Activated T-cell treated with anti-CD3 and anti-CD28 coated beads, Interleukin-2, amount 50 U/mL, for 4 hours (primary cell): ENCODE results near the gene DLL1. TPM values are rescaled to one million over a fixed set of nuclear protein-coding genes. Genes with fewer than 3 reads are reported as not detected.

Experiments used
- ATAC-seq, 2 donors: fragments of 200-7000 bp; cut with Tn5 transposase; one replicate each; pipeline ENCODE4 v1.10.0; 2021
- DNase-seq: peaks from one replicate; pipeline ENCODE4 v3.0.0-alpha.2; 2020
- H3K27me3 Mint-ChIP-seq: one replicate; pipeline ENCODE4 v1.8.0; 2021; ENCODE audit warnings: low read depth, mixed read lengths
- H3K36me3 Mint-ChIP-seq: one replicate; pipeline ENCODE4 v1.8.0; 2022; ENCODE audit warnings: mixed read lengths; ENCODE audit not compliant: insufficient read depth
- H3K4me1 Mint-ChIP-seq: one replicate; pipeline ENCODE4 v1.8.0; 2021; ENCODE audit warnings: low read depth, mixed read lengths
- H3K4me3 Mint-ChIP-seq: one replicate; pipeline ENCODE4 v1.8.0; 2021; ENCODE audit warnings: mild to moderate bottlenecking, moderate library complexity, mixed read lengths
- H3K9me3 Mint-ChIP-seq: one replicate; pipeline ENCODE4 v1.8.0; 2021; ENCODE audit warnings: mixed read lengths
- total RNA-seq, 3 donors: library from RNA; stranded (reverse); gene quantifications; one replicate each; pipeline ENCODE4 v1.2.1, GENCODE V29; 2021

The DLL1 gene
- total RNA-seq, 3 donors from 2014 or later = 0.18 to 1.4 (median 1.0) TPM

- Mint-ChIP-seq H3K4me3 (no peak overlapping the region), H3K27me3 (peaks cover 11% of the 10 kb centered on the region), H3K36me3 (no peaks in the 10 kb centered on the region), H3K9me3 (no peaks in the 10 kb centered on the region), H3K4me1 (no peaks in the 10 kb centered on the region)
- ATAC-seq (no peak), DNase-seq (no peak)
These were observed 41.1 kb downstream of the DLL1 start for GRCh38 chr6:170249817-170250216.

GRCh38 chr6:170248861-170249600 is 41.8 kb downstream of the DLL1 start:
- ATAC-seq = no peak
- Mint-ChIP-seq H3K4me1 (no peaks in the 10 kb centered on the region), H3K4me3 (no peak overlapping the region), H3K9me3 (no peaks in the 10 kb centered on the region), H3K27me3 (peaks cover 10% of the 10 kb centered on the region), H3K36me3 (no peaks in the 10 kb centered on the region)
- no peak for DNase-seq

GRCh38 chr6:170248111-170248805 is 42.6 kb downstream of the DLL1 start:
- ATAC-seq (no peak), DNase-seq (no peak)
- Mint-ChIP-seq H3K9me3 (no peaks in the 10 kb centered on the region), H3K4me3 (no peak overlapping the region), H3K27me3 (peaks cover 10% of the 10 kb centered on the region), H3K36me3 (no peaks in the 10 kb centered on the region), H3K4me1 (no peaks in the 10 kb centered on the region)

- Mint-ChIP-seq H3K4me3 (no peak overlapping the region), H3K27me3 (peaks cover 10% of the 10 kb centered on the region), H3K36me3 (no peaks in the 10 kb centered on the region), H3K4me1 (no peaks in the 10 kb centered on the region), H3K9me3 (no peaks in the 10 kb centered on the region)
- DNase-seq (no peak), ATAC-seq (no peak)
These were observed 43.6 kb downstream of the DLL1 start for GRCh38 chr6:170247178-170247701.

GRCh38 chr6:170245475-170245992 is 45.3 kb downstream of the DLL1 start:
- no peak for ATAC-seq
- H3K4me3 Mint-ChIP-seq = no peak overlapping the region
- H3K27me3 Mint-ChIP-seq = peaks cover 10% of the 10 kb centered on the region
- no peaks in the 10 kb centered on the region for H3K9me3 Mint-ChIP-seq
- H3K36me3 Mint-ChIP-seq = no peaks in the 10 kb centered on the region
- no peak for DNase-seq
- H3K4me1 Mint-ChIP-seq = no peaks in the 10 kb centered on the region

GRCh38 chr6:170244721-170245474 is 46.0 kb downstream of the DLL1 start:
- Mint-ChIP-seq H3K36me3 (no peaks in the 10 kb centered on the region), H3K4me1 (no peaks in the 10 kb centered on the region), H3K27me3 (peaks cover 10% of the 10 kb centered on the region), H3K9me3 (no peaks in the 10 kb centered on the region), H3K4me3 (no peak overlapping the region)
- ATAC-seq (no peak), DNase-seq (no peak)

- DNase-seq (no peak), ATAC-seq (no peak)
- no peaks in the 10 kb centered on the region for H3K36me3 Mint-ChIP-seq
- no peak overlapping the region for H3K4me3 Mint-ChIP-seq
- H3K4me1 Mint-ChIP-seq = no peaks in the 10 kb centered on the region
- no peaks in the 10 kb centered on the region for H3K9me3 Mint-ChIP-seq
- peaks cover 5% of the 10 kb centered on the region for H3K27me3 Mint-ChIP-seq
These were observed 47.0 kb downstream of the DLL1 start for GRCh38 chr6:170243791-170244291.

GRCh38 chr6:170243386-170243785 is 47.5 kb downstream of the DLL1 start:
- no peak for ATAC-seq

GRCh38 chr6:170238741-170239565 is 51.9 kb downstream of the DLL1 start:
- DNase-seq = no peak

More at GRCh38 chr6:170243386-170243785, 47.5 kb downstream of the DLL1 start:
- peaks cover 5% of the 10 kb centered on the region for H3K27me3 Mint-ChIP-seq
- no peak for DNase-seq
- no peak overlapping the region for H3K4me3 Mint-ChIP-seq
- H3K4me1 Mint-ChIP-seq = no peaks in the 10 kb centered on the region
- no peaks in the 10 kb centered on the region for H3K9me3 Mint-ChIP-seq
- H3K36me3 Mint-ChIP-seq = no peaks in the 10 kb centered on the region

GRCh38 chr6:170237999-170238740 is 52.7 kb downstream of the DLL1 start:
- no peaks in the 10 kb centered on the region for H3K9me3 Mint-ChIP-seq
- ATAC-seq (no peak), DNase-seq (no peak)
- H3K4me3 Mint-ChIP-seq = no peak overlapping the region
- no peaks in the 10 kb centered on the region for H3K4me1 Mint-ChIP-seq
- H3K27me3 Mint-ChIP-seq = no peaks in the 10 kb centered on the region
- H3K36me3 Mint-ChIP-seq = no peaks in the 10 kb centered on the region

More at GRCh38 chr6:170238741-170239565, 51.9 kb downstream of the DLL1 start:
- Mint-ChIP-seq H3K9me3 (no peaks in the 10 kb centered on the region), H3K4me3 (no peak overlapping the region), H3K27me3 (no peaks in the 10 kb centered on the region), H3K4me1 (no peaks in the 10 kb centered on the region), H3K36me3 (no peaks in the 10 kb centered on the region)
- no peak for ATAC-seq

- ATAC-seq (no peak), DNase-seq (no peak)
- Mint-ChIP-seq H3K9me3 (no peaks in the 10 kb centered on the region), H3K36me3 (no peaks in the 10 kb centered on the region), H3K4me1 (no peaks in the 10 kb centered on the region), H3K27me3 (no peaks in the 10 kb centered on the region), H3K4me3 (no peak overlapping the region)
These were observed 54.6 kb downstream of the DLL1 start for GRCh38 chr6:170236131-170236836.

- no peak for ATAC-seq
These were observed 55.3 kb downstream of the DLL1 start for GRCh38 chr6:170235391-170236125.

More at GRCh38 chr6:170235391-170236125, 55.3 kb downstream of the DLL1 start:
- no peak for DNase-seq
- no peaks in the 10 kb centered on the region for H3K36me3 Mint-ChIP-seq
- H3K27me3 Mint-ChIP-seq = no peaks in the 10 kb centered on the region
- no peak overlapping the region for H3K4me3 Mint-ChIP-seq
- H3K9me3 Mint-ChIP-seq = no peaks in the 10 kb centered on the region
- H3K4me1 Mint-ChIP-seq = no peaks in the 10 kb centered on the region
